Naive thymus-derived CD4-positive, alpha-beta T cell (primary cell): ENCODE data around the gene CAMK2G. TPM values are rescaled to one million over a fixed set of nuclear protein-coding genes. Genes with fewer than 3 reads are reported as not detected.
"Not testable (repeated sequence)": the region's sequence is repeated elsewhere in the genome, so short reads cannot be mapped to it uniquely, and the experiment has no call there.

ENCODE experiments used
- ATAC-seq: fragments of 150-1000 bp; cut with Tn5 transposase; 2 replicates; pipeline ENCODE4 v1.10.0; 2021; ENCODE audit warnings: mild to moderate bottlenecking, moderate library complexity
- CTCF ChIA-PET: fragments of 350-600 bp; sonication (Branson Sonifier 250); formaldehyde crosslinking; loops from one replicate; lab custom pipeline; 2021; ENCODE audit warnings: antibody characterized with exemption; lab: Charles Lee
- POLR2A ChIA-PET: fragments of 350-600 bp; sonication (Branson Sonifier 250); formaldehyde crosslinking; loops from one replicate; lab custom pipeline; 2021; ENCODE audit warnings: antibody characterized with exemption, inconsistent platforms; lab: Charles Lee
- DNase-seq, 9 donors: peaks; one replicate each; pipeline versions ENCODE4 v3.0.0 to v3.0.0-alpha.2; 2020 to 2022; ENCODE audit warnings: mixed read lengths in 1 of 9
- H3K27ac ChIP-seq: one replicate; pipeline ENCODE4 v1.7.0; 2013; ENCODE audit warnings: mild to moderate bottlenecking, low read depth, low read length, moderate library complexity
- H3K27me3 ChIP-seq, 2 donors: one replicate each; pipeline ENCODE4 v1.7.0; 2013; ENCODE audit warnings: low read length in 2 of 2, mild to moderate bottlenecking in 2 of 2, moderate library complexity in 2 of 2; ENCODE audit not compliant: control insufficient read depth in 2 of 2, insufficient read depth in 2 of 2
- H3K36me3 ChIP-seq, 3 experiments: 1 replicate in 2 of 3; 2 replicates in 1 of 3; pipeline ENCODE4 v1.7.0; 2013; ENCODE audit warnings: low read length in 3 of 3, mild to moderate bottlenecking in 3 of 3, moderate library complexity in 1 of 3; ENCODE audit not compliant: insufficient read depth in 3 of 3, control insufficient read depth in 2 of 3
- H3K4me1 ChIP-seq, 2 donors: one replicate each; pipeline ENCODE4 v1.7.0; 2013; ENCODE audit warnings: low read length in 2 of 2, mild to moderate bottlenecking in 2 of 2, moderate library complexity in 1 of 2; ENCODE audit not compliant: control insufficient read depth in 2 of 2, insufficient read depth in 2 of 2
- H3K4me3 ChIP-seq: 2 replicates; pipeline ENCODE4 v1.7.0; 2013; ENCODE audit warnings: mild to moderate bottlenecking, low read length
- H3K9me3 ChIP-seq, 3 experiments: 1 replicate in 2 of 3; 2 replicates in 1 of 3; pipeline ENCODE4 v1.7.0; 2013; ENCODE audit warnings: low read length in 3 of 3; ENCODE audit not compliant: control insufficient read depth in 2 of 3
- H3K27ac Mint-ChIP-seq, 9 donors: one replicate each; pipeline ENCODE4 v1.8.0; 2020 to 2022; ENCODE audit warnings: mixed read lengths in 9 of 9, mild to moderate bottlenecking in 8 of 9, moderate library complexity in 5 of 9, inconsistent platforms in 2 of 9
- H3K27me3 Mint-ChIP-seq, 5 donors: one replicate each; pipeline ENCODE4 v1.8.0; 2021 to 2022; ENCODE audit warnings: mixed read lengths in 5 of 5, mild to moderate bottlenecking in 1 of 5
- H3K36me3 Mint-ChIP-seq, 5 donors: one replicate each; pipeline ENCODE4 v1.8.0; 2020 to 2022; ENCODE audit warnings: mixed read lengths in 5 of 5, mild to moderate bottlenecking in 3 of 5, inconsistent platforms in 1 of 5
- H3K4me1 Mint-ChIP-seq, 7 donors: one replicate each; pipeline ENCODE4 v1.8.0; 2020 to 2022; ENCODE audit warnings: mixed read lengths in 7 of 7, mild to moderate bottlenecking in 3 of 7, inconsistent platforms in 1 of 7
- H3K4me3 Mint-ChIP-seq, 10 donors: one replicate each; pipeline ENCODE4 v1.8.0; 2020 to 2022; ENCODE audit warnings: mild to moderate bottlenecking in 10 of 10, mixed read lengths in 10 of 10, moderate library complexity in 6 of 10, inconsistent platforms in 2 of 10
- H3K9me3 Mint-ChIP-seq, 11 donors: one replicate each; pipeline ENCODE4 v1.8.0; 2020 to 2022; ENCODE audit warnings: mixed read lengths in 11 of 11, mild to moderate bottlenecking in 4 of 11, inconsistent platforms in 1 of 11, moderate library complexity in 1 of 11
- intact Hi-C, 2 donors: fragments of 100-400 bp; cut with micrococcal nuclease; formaldehyde crosslinking; loops; one replicate each; pipeline ENCODE4 v1.15.1; 2023
- polyA plus RNA-seq, 2 donors: library from polyadenylated mRNA; unstranded; fragments of 300-500 nt; fragmentation: Illumina TruSeq; gene quantifications; one replicate each; pipeline ENCODE4 v1.2.3, GENCODE V29; 2021
- total RNA-seq, 6 experiments: library from RNA in 5 of 6; stranded (reverse) in 5 of 6; gene quantifications; 1 replicate in 5 of 6; 2 replicates in 1 of 6; pipeline ENCODE4 v1.2.3 and lab custom pipeline; 2021 to 2026

The CAMK2G gene
- total and polyA plus RNA-seq, 7 experiments from 2014 or later = 5.6 to 70.9 (median 54.6) TPM

GRCh38 chr10:73787031-73787800 is 87.1 kb downstream of the CAMK2G start:
- DNase-seq, H3K27ac ChIP-seq, H3K9me3 ChIP-seq, H3K4me3 ChIP-seq, CTCF ChIA-PET, H3K9me3 Mint-ChIP-seq, H3K27me3 ChIP-seq, ATAC-seq, H3K27me3 Mint-ChIP-seq: not testable (repeated sequence)
- POLR2A ChIA-PET = interaction anchor here (0.6 to 13.2 kb wide), 4 partner anchors 16 to 56 kb away, joined by 3 to 185 read pairs (median 76); partner anchors contain the start of gene NDST2
- Mint-ChIP-seq H3K4me3 (peak overlapping the region; percentile 14 to 99 (median 94)), H3K36me3 (peaks cover 4 to 22% (median 10%) of the 10 kb centered on the region in 5 donors), H3K27ac (peak overlapping the region in 2 of 9 donors; percentile 10 to 32), H3K4me1 (peaks cover 20 to 48% (median 39%) of the 10 kb centered on the region in 7 donors)
- H3K4me1 ChIP-seq = peaks cover 26 to 36% of the 10 kb centered on the region in 2 donors
- intact Hi-C loops = loop anchor here (2.0 to 5.0 kb wide), 2 partner anchors 16 to 290 kb away; partner anchors contain the start of gene PPP3CB (in 1 of the 2)
- peaks cover 0 to 33% (median 26%) of the 10 kb centered on the region in 3 experiments for H3K36me3 ChIP-seq

DNA sequence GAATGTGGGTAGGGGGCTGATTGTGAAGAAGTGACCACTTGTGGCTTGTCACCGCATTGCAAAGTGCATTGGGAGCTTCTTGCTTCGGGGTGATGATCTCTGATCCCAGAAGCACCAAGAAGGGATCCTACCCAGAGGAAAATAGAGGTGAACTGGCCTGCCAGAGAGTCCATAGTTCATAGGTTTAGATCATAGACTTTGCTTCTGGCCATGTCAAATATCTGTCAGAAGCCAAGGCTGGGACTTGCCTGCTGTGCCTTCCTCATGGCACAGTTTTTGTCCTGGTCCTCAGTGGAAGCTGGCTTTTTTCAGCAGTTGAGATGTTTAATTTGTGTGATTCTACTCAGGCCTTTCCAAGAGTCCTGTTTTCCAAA is 87.9 kb downstream of the CAMK2G start:
- Mint-ChIP-seq H3K27me3 (no peaks in the 10 kb centered on the region), H3K4me1 (peaks cover 20 to 55% (median 43%) of the 10 kb centered on the region in 7 donors), H3K36me3 (peaks cover 4 to 19% (median 10%) of the 10 kb centered on the region in 5 donors), H3K27ac (peak overlapping the region; percentile 90 to 99 (median 95)), H3K9me3 (peaks cover 0 to 2% (median 0%) of the 10 kb centered on the region in 11 donors), H3K4me3 (peak overlapping the region; percentile 93 to 99 (median 96))
- POLR2A ChIA-PET = interaction anchor here (0.8 to 13.2 kb wide), 5 partner anchors 15 to 93 kb away, joined by 3 to 185 read pairs (median 5); partner anchors contain the start of gene NDST2
- CTCF ChIA-PET = interaction anchor here (0.6 to 1.6 kb wide), 3 partner anchors 15 to 93 kb away, joined by 5 to 6 read pairs (median 6); a partner anchor contains a TSS
- no peak for ATAC-seq
- H3K36me3 ChIP-seq = peaks cover 0 to 30% (median 22%) of the 10 kb centered on the region in 3 experiments
- intact Hi-C loops = loop anchor here (2.0 to 5.0 kb wide), 2 partner anchors 16 to 289 kb away; partner anchors contain the start of gene PPP3CB (in 1 of the 2)
- no peaks in the 10 kb centered on the region for H3K9me3 ChIP-seq
- H3K27ac ChIP-seq = peak overlapping the region; percentile 83
- peaks cover 26 to 36% of the 10 kb centered on the region in 2 donors for H3K4me1 ChIP-seq
- peak overlapping the region; percentile 91 for H3K4me3 ChIP-seq
- H3K27me3 ChIP-seq = no peaks in the 10 kb centered on the region
- DNase-seq = no peak

DNA sequence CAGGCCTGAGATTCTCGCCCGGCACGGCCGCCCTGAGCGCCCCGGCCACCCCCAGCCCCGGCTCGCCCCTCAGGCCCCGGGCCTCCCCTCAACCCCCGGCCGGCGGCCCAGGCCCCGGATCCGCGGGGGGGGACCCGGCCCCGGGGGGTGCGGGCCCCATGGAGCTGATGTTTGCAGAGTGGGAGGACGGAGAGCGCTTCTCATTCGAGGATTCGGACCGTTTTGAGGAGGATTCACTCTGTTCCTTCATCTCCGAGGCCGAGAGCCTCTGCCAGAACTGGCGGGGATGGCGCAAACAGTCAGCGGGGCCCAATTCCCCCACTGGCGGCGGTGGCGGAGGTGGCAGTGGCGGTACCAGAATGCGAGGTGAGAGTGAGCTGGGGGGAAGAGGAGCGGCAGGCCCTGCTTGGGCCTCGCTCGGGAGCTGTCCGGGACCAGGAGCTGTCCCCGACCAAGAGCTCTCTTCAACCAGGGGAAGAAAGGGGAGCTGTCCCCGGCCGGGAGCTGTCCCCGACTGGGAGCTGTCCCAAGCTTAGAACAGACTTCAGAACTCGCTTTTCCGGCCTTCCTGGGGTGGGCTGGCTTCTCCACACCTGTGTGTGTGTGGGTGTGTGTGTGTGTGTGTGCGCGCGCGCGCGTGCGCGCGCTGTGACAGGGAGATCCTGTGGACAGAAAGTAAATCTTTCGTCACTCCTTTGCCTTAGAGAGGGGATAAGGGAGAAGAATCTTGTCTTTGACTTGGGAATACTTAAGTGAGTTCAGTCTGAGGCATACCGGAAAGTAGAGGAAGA is 88.4 kb downstream of the CAMK2G start:
- DNase-seq (peak; percentile 35 to 65 (median 56)), ATAC-seq (peak; percentile 16)
- Mint-ChIP-seq H3K36me3 (peaks cover 4 to 13% (median 10%) of the 10 kb centered on the region in 5 donors), H3K9me3 (peaks cover 0 to 2% (median 0%) of the 10 kb centered on the region in 11 donors), H3K27ac (peak overlapping the region; percentile 95 to 99 (median 98)), H3K27me3 (no peaks in the 10 kb centered on the region), H3K4me3 (peak overlapping the region; percentile 97 to 100 (median 98)), H3K4me1 (peaks cover 21 to 60% (median 47%) of the 10 kb centered on the region in 7 donors)
- intact Hi-C loops = loop anchor here (1.0 to 5.0 kb wide), 10 partner anchors 13 to 365 kb away; partner anchors contain the start of genes ADK (in 2 of the 2), NDST2 (in 2 of the 2), SEC24C (in 2 of the 2) and CAMK2G (in 1 of the 2)
- ChIA-PET CTCF (interaction anchor here (0.6 to 1.6 kb wide), 3 partner anchors 14 to 94 kb away, joined by 5 to 6 read pairs (median 6); a partner anchor contains a TSS), POLR2A (interaction anchor here (0.8 to 13.2 kb wide), 6 partner anchors 15 to 94 kb away, joined by 3 to 185 read pairs (median 4); partner anchors contain the start of gene NDST2)
- Histone ChIP-seq H3K4me1 (peaks cover 30 to 40% of the 10 kb centered on the region in 2 donors), H3K27me3 (no peaks in the 10 kb centered on the region), H3K4me3 (peak overlapping the region; percentile 91), H3K36me3 (peaks cover 0 to 24% (median 17%) of the 10 kb centered on the region in 3 experiments), H3K9me3 (no peaks in the 10 kb centered on the region), H3K27ac (peak overlapping the region; percentile 83)

GRCh38 chr10:73785211-73785720 is 89.1 kb downstream of the CAMK2G start, which contains the start of gene ZSWIM8:
Gene ZSWIM8 (plus strand): TSS chr10:73785606. CDS start chr10:73785879, 273 bp downstream.
- peaks cover 36 to 43% of the 10 kb centered on the region in 2 donors for H3K4me1 ChIP-seq
- H3K36me3 ChIP-seq = peaks cover 0 to 19% (median 13%) of the 10 kb centered on the region in 3 experiments
- Mint-ChIP-seq H3K27me3 (no peaks in the 10 kb centered on the region), H3K9me3 (peaks cover 0 to 2% (median 0%) of the 10 kb centered on the region in 11 donors), H3K27ac (peak within 1 kb of the TSS; percentile 95 to 99 (median 98)), H3K4me1 (peaks cover 27 to 66% (median 53%) of the 10 kb centered on the region in 7 donors), H3K36me3 (peaks cover 3 to 9% (median 8%) of the 10 kb centered on the region in 5 donors), H3K4me3 (peak within 1 kb of the TSS; percentile 97 to 100 (median 98))
- H3K27ac ChIP-seq = peak within 1 kb of the TSS; percentile 83
- H3K9me3 ChIP-seq = no peaks in the 10 kb centered on the region
- H3K27me3 ChIP-seq = no peaks in the 10 kb centered on the region
- intact Hi-C loops = loop anchor here (1.0 to 5.0 kb wide), 9 partner anchors 13 to 366 kb away; partner anchors contain the start of genes ADK (in 2 of the 2), NDST2 (in 2 of the 2), SEC24C (in 2 of the 2) and CAMK2G (in 1 of the 2)
- CTCF ChIA-PET = interaction anchor here (1.1 to 2.3 kb wide), 3 partner anchors 14 to 16 kb away, joined by 6 to 8 read pairs (median 6); a partner anchor contains a TSS
- ATAC-seq = peak; percentile 91
- H3K4me3 ChIP-seq = peak within 1 kb of the TSS; percentile 91
- DNase-seq = peak; percentile 70 to 93 (median 86)
- POLR2A ChIA-PET = interaction anchor here (0.9 to 13.2 kb wide), 4 partner anchors 14 to 50 kb away, joined by 3 to 185 read pairs (median 76); partner anchors contain the start of gene NDST2

- H3K9me3 Mint-ChIP-seq = peaks cover 0 to 2% (median 0%) of the 10 kb centered on the region in 11 donors
- H3K27ac Mint-ChIP-seq = peak overlapping the region; percentile 89 to 100 (median 98)
- H3K27ac ChIP-seq = peak overlapping the region; percentile 92
- H3K4me1 Mint-ChIP-seq = peaks cover 34 to 68% (median 59%) of the 10 kb centered on the region in 7 donors
- ChIA-PET POLR2A (interaction anchor here (1.1 to 13.2 kb wide), 3 partner anchors 11 to 24 kb away, joined by 3 to 185 read pairs (median 150); partner anchors contain the start of gene NDST2), CTCF (interaction anchor here (1.3 to 2.3 kb wide), 3 partner anchors 9 to 96 kb away, joined by 4 to 8 read pairs (median 6); no protein-coding TSS in a partner anchor)
- H3K36me3 ChIP-seq = peaks cover 5 to 12% (median 7%) of the 10 kb centered on the region in 3 experiments
- no peaks in the 10 kb centered on the region for H3K27me3 Mint-ChIP-seq
- DNase-seq = no peak
- peak overlapping the region; percentile 87 to 100 (median 98) for H3K4me3 Mint-ChIP-seq
- peaks cover 36 to 39% of the 10 kb centered on the region in 2 donors for H3K4me1 ChIP-seq
- no peaks in the 10 kb centered on the region for H3K9me3 ChIP-seq
- peaks cover 0 to 15% (median 5%) of the 10 kb centered on the region in 5 donors for H3K36me3 Mint-ChIP-seq
- no peak for ATAC-seq
- H3K27me3 ChIP-seq = no peaks in the 10 kb centered on the region
- intact Hi-C loops = loop anchor here in 1 of 2 donors (5.0 kb wide), 1 partner anchor 155 kb away; no protein-coding TSS in a partner anchor
- peak overlapping the region; percentile 98 for H3K4me3 ChIP-seq
Measured at GRCh38 chr10:73782749-73783085, 91.6 kb downstream of the CAMK2G start.
